ENCODE measurements around the gene GNMT. TPM values are rescaled to one million over a fixed set of nuclear protein-coding genes. Genes with fewer than 3 reads are reported as not detected.

Gene GNMT
- total RNA-seq, 2 experiments from 2014 or later: 0.38 to 0.60 TPM

GRCh38 chr6:42958125-42958524, 2.4 kb upstream of the GNMT start:
- H3K9me3 Mint-ChIP-seq: no peaks in the 10 kb centered on the region
- CTCF ChIA-PET: interaction anchor here (0.6 kb wide), 2 partner anchors 182 to 185 kb away, joined by 3 read pairs; no protein-coding TSS in a partner anchor

GRCh38 chr6:42959917-42960242, 674 bp upstream of the GNMT start:
- DNase-seq: no peak
- peaks cover 13% of the 10 kb centered on the region for H3K4me1 Mint-ChIP-seq
- peaks cover 10% of the 10 kb centered on the region for H3K36me3 Mint-ChIP-seq (ENCODE audit: low read depth)
- H3K4me3 Mint-ChIP-seq: peak overlapping the region; percentile 18
- H3K27ac Mint-ChIP-seq: no peak overlapping the region
- POLR2A ChIA-PET: interaction anchor here (0.7 kb wide), 1 partner anchor 19 kb away, joined by 4 read pairs; the partner anchor contains the start of gene PEX6
- peaks cover 3% of the 10 kb centered on the region for H3K27me3 Mint-ChIP-seq
- no peaks in the 10 kb centered on the region for H3K9me3 Mint-ChIP-seq
- CTCF ChIA-PET: no interaction called here

More at GRCh38 chr6:42958125-42958524, 2.4 kb upstream of the GNMT start:
- Mint-ChIP-seq H3K27me3 (peaks cover 3% of the 10 kb centered on the region), H3K4me3 (no peak overlapping the region), H3K36me3 (ENCODE audit: low read depth) (peaks cover 10% of the 10 kb centered on the region), H3K27ac (no peak overlapping the region), H3K4me1 (peaks cover 13% of the 10 kb centered on the region)
- POLR2A ChIA-PET: no interaction called here
- no peak for DNase-seq

- ChIA-PET CTCF (no interaction called here), POLR2A (interaction anchor here (1.2 to 1.3 kb wide), 2 partner anchors 11 to 52 kb away, joined by 3 to 4 read pairs; no protein-coding TSS in a partner anchor)
- Mint-ChIP-seq H3K4me1 (peaks cover 13% of the 10 kb centered on the region), H3K27me3 (peaks cover 3% of the 10 kb centered on the region), H3K4me3 (no peak overlapping the region), H3K27ac (no peak overlapping the region), H3K9me3 (no peaks in the 10 kb centered on the region), H3K36me3 (ENCODE audit: low read depth) (peaks cover 13% of the 10 kb centered on the region)
- no peak for DNase-seq
Observed at GRCh38 chr6:42961020-42961470, 491 bp downstream of the GNMT start.

- H3K36me3 Mint-ChIP-seq (ENCODE audit: low read depth): peaks cover 17% of the 10 kb centered on the region
- CTCF ChIA-PET: no interaction called here
Observed at GRCh38 chr6:42962096-42962495, 1.5 kb downstream of the GNMT start.

GRCh38 chr6:42962502-42963178, 2.1 kb downstream of the GNMT start:
- Mint-ChIP-seq H3K4me3 (no peak overlapping the region), H3K27me3 (peaks cover 3% of the 10 kb centered on the region), H3K9me3 (no peaks in the 10 kb centered on the region), H3K27ac (no peak overlapping the region), H3K4me1 (peaks cover 13% of the 10 kb centered on the region), H3K36me3 (ENCODE audit: low read depth) (peaks cover 17% of the 10 kb centered on the region)
- DNase-seq: no peak
- CTCF ChIA-PET: interaction anchor here (3.3 kb wide), 1 partner anchor 181 kb away, joined by 15 read pairs; no protein-coding TSS in a partner anchor
- POLR2A ChIA-PET: interaction anchor here (1.1 to 1.6 kb wide), 2 partner anchors 16 to 33 kb away, joined by 3 to 4 read pairs; partner anchors contain the start of genes CNPY3 and PEX6

More at GRCh38 chr6:42962096-42962495, 1.5 kb downstream of the GNMT start:
- no peak for DNase-seq
- peaks cover 3% of the 10 kb centered on the region for H3K27me3 Mint-ChIP-seq
- H3K4me3 Mint-ChIP-seq: no peak overlapping the region
- H3K27ac Mint-ChIP-seq: no peak overlapping the region
- POLR2A ChIA-PET: interaction anchor here (1.1 kb wide), 1 partner anchor 17 kb away, joined by 3 read pairs; the partner anchor contains the start of gene PEX6
- no peaks in the 10 kb centered on the region for H3K9me3 Mint-ChIP-seq
- peaks cover 13% of the 10 kb centered on the region for H3K4me1 Mint-ChIP-seq

- ChIA-PET CTCF (interaction anchor here (3.3 kb wide), 1 partner anchor 180 kb away, joined by 15 read pairs; no protein-coding TSS in a partner anchor), POLR2A (interaction anchor here (1.6 kb wide), 1 partner anchor 34 kb away, joined by 4 read pairs; the partner anchor contains the start of gene CNPY3)
- Mint-ChIP-seq H3K27me3 (peaks cover 3% of the 10 kb centered on the region), H3K9me3 (no peaks in the 10 kb centered on the region), H3K4me1 (peaks cover 13% of the 10 kb centered on the region), H3K4me3 (no peak overlapping the region), H3K36me3 (ENCODE audit: low read depth) (peaks cover 17% of the 10 kb centered on the region), H3K27ac (no peak overlapping the region)
- no peak for DNase-seq
Observed at GRCh38 chr6:42963179-42963854, 2.8 kb downstream of the GNMT start.

- Mint-ChIP-seq H3K36me3 (ENCODE audit: low read depth) (peaks cover 17% of the 10 kb centered on the region), H3K4me3 (no peak overlapping the region), H3K4me1 (peaks cover 13% of the 10 kb centered on the region), H3K27ac (no peak overlapping the region), H3K27me3 (peaks cover 3% of the 10 kb centered on the region), H3K9me3 (no peaks in the 10 kb centered on the region)
- ChIA-PET POLR2A (interaction anchor here (1.6 kb wide), 1 partner anchor 35 kb away, joined by 4 read pairs; the partner anchor contains the start of gene CNPY3), CTCF (interaction anchor here (0.9 to 3.3 kb wide), 4 partner anchors 20 to 179 kb away, joined by 3 to 15 read pairs (median 6); partner anchors contain the start of gene PPP2R5D)
- peak; percentile 52 for DNase-seq
Observed at GRCh38 chr6:42963855-42964605, 3.5 kb downstream of the GNMT start.

- no peak for DNase-seq
- ChIA-PET CTCF (interaction anchor here (1.6 kb wide), 1 partner anchor 47 kb away, joined by 4 read pairs; the partner anchor contains the start of genes KLHDC3 and MEA1), POLR2A (interaction anchor here (2.0 to 2.1 kb wide), 2 partner anchors 8 to 13 kb away, joined by 4 to 10 read pairs; partner anchors contain the start of gene PEX6)
- Mint-ChIP-seq H3K27me3 (no peaks in the 10 kb centered on the region), H3K4me1 (peaks cover 3% of the 10 kb centered on the region), H3K27ac (no peak overlapping the region), H3K4me3 (no peak overlapping the region), H3K36me3 (ENCODE audit: low read depth) (peaks cover 16% of the 10 kb centered on the region), H3K9me3 (no peaks in the 10 kb centered on the region)
Observed at GRCh38 chr6:42966571-42966970, 6.0 kb downstream of the GNMT start.

- Mint-ChIP-seq H3K27me3 (no peaks in the 10 kb centered on the region), H3K9me3 (no peaks in the 10 kb centered on the region), H3K36me3 (ENCODE audit: low read depth) (peaks cover 11% of the 10 kb centered on the region), H3K4me1 (peaks cover 4% of the 10 kb centered on the region), H3K4me3 (no peak overlapping the region), H3K27ac (no peak overlapping the region)
- POLR2A ChIA-PET: interaction anchor here (2.0 kb wide), 1 partner anchor 12 kb away, joined by 10 read pairs; the partner anchor contains the start of gene PEX6
- no peak for DNase-seq
- CTCF ChIA-PET: interaction anchor here (1.0 to 1.6 kb wide), 2 partner anchors 47 to 54 kb away, joined by 3 to 4 read pairs; partner anchors contain the start of genes KLHDC3, MEA1 and RRP36
Observed at GRCh38 chr6:42967228-42967627, 6.7 kb downstream of the GNMT start.

GRCh38 chr6:42968126-42968701, 7.7 kb downstream of the GNMT start:
- no peak overlapping the region for H3K27ac Mint-ChIP-seq
- no peak for DNase-seq
- CTCF ChIA-PET: no interaction called here
- no peak overlapping the region for H3K4me3 Mint-ChIP-seq
- H3K36me3 Mint-ChIP-seq (ENCODE audit: low read depth): peaks cover 7% of the 10 kb centered on the region
- peaks cover 4% of the 10 kb centered on the region for H3K4me1 Mint-ChIP-seq
- no peaks in the 10 kb centered on the region for H3K9me3 Mint-ChIP-seq
- H3K27me3 Mint-ChIP-seq: no peaks in the 10 kb centered on the region
- POLR2A ChIA-PET: interaction anchor here (2.0 kb wide), 1 partner anchor 11 kb away, joined by 10 read pairs; the partner anchor contains the start of gene PEX6

GRCh38 chr6:42968783-42969182, 8.2 kb downstream of the GNMT start:
- ChIA-PET POLR2A (no interaction called here), CTCF (no interaction called here)
- Mint-ChIP-seq H3K27ac (no peak overlapping the region), H3K4me3 (no peak overlapping the region), H3K36me3 (ENCODE audit: low read depth) (peaks cover 8% of the 10 kb centered on the region), H3K27me3 (no peaks in the 10 kb centered on the region), H3K9me3 (no peaks in the 10 kb centered on the region), H3K4me1 (peaks cover 4% of the 10 kb centered on the region)
- no peak for DNase-seq

- POLR2A ChIA-PET: no interaction called here
- CTCF ChIA-PET: interaction anchor here (0.7 kb wide), 1 partner anchor 9 kb away, joined by 3 read pairs; the partner anchor contains the start of gene PEX6
Observed at GRCh38 chr6:42969431-42969830, 8.9 kb downstream of the GNMT start.

More at GRCh38 chr6:42969431-42969830, 8.9 kb downstream of the GNMT start:
- Mint-ChIP-seq H3K36me3 (ENCODE audit: low read depth) (peaks cover 11% of the 10 kb centered on the region), H3K9me3 (no peaks in the 10 kb centered on the region), H3K27me3 (no peaks in the 10 kb centered on the region), H3K27ac (no peak overlapping the region), H3K4me1 (peaks cover 6% of the 10 kb centered on the region), H3K4me3 (no peak overlapping the region)
- no peak for DNase-seq
